ENCODE measurements around the gene TPRKB. TPM values are rescaled to one million over a fixed set of nuclear protein-coding genes. Genes with fewer than 3 reads are reported as not detected.
"Not testable (repeated sequence)": the region's sequence is repeated elsewhere in the genome, so short reads cannot be mapped to it uniquely, and the experiment has no call there.

TPRKB gene
- total and polyA plus RNA-seq, 9 of the 15 experiments (the other 6 are each of a cell fraction or from before 2014, with no cell fraction given) = 55.6 to 250 (median 112) TPM

DNA sequence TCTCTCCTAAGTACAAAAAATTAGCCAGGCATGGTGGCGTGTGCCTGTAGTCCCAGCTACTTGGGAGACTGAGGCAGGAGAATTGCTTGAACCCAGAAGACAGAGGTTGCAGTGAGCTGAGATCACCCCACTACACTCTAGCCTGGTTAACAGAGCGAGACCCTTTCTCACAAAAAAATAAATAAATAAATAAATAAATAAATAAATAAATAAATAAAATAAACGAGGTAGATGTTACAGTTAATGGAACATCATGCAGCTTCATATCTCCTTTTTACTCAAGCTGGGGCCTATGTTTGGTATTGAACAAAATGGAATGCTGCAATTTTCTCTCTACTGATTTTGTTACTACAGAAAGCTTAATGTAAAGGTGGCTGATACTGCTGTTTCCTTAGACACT, 40.6 kb downstream of the TPRKB start:
- H4K20me1 ChIP-seq (replicated peaks; ENCODE audit: control insufficient read depth, insufficient read depth, low read length); in situ Hi-C loops (cut with MboI); H3K27ac ChIP-seq (ENCODE audit: extremely low read depth, low read depth, low read length); H3K4me3 ChIP-seq; H2AFZ ChIP-seq (ENCODE audit: low read depth, low read length); H3K27me3 ChIP-seq (ENCODE audit: control insufficient read depth in 2 of 2, insufficient read depth in 2 of 2, low read length in 2 of 2); H3K79me2 ChIP-seq (ENCODE audit: control insufficient read depth, insufficient read depth, low read length); POLR2A ChIA-PET; DNase-seq (ENCODE audit: extremely low read depth in 1 of 4, low spot score in 3 of 4); FAIRE-seq; H3K36me3 ChIP-seq (ENCODE audit: control insufficient read depth, insufficient read depth, low read length); H3K9me1 ChIP-seq (ENCODE audit: control insufficient read depth, insufficient read depth, low read length); H3K9me3 ChIP-seq (replicated peaks; ENCODE audit: control insufficient read depth, insufficient read depth, low read depth, low read length); ATAC-seq; H3K9ac ChIP-seq (ENCODE audit: insufficient read depth in 1 of 2, low read depth in 2 of 2, low read length in 2 of 2); H3K4me1 ChIP-seq (replicated peaks in 1 of 2; ENCODE audit: control insufficient read depth in 2 of 2, insufficient read depth in 2 of 2, low read length in 2 of 2); H3K4me2 ChIP-seq (ENCODE audit: insufficient read depth, low read length); BruUV-seq (replicated peaks); CTCF ChIA-PET (ENCODE audit: low intra/inter-chr PET ratio): not testable (repeated sequence)
- WGBS (ENCODE audit: insufficient coverage, low coverage, missing lambda C conversion rate) = 16% methylated on average over 3 of the region's 3 CpGs
- intact Hi-C loops (cut with micrococcal nuclease) = loop anchor here (5.0 to 10.0 kb wide), 2 partner anchors 41 to 78 kb away; partner anchors contain the start of gene TPRKB

DNA sequence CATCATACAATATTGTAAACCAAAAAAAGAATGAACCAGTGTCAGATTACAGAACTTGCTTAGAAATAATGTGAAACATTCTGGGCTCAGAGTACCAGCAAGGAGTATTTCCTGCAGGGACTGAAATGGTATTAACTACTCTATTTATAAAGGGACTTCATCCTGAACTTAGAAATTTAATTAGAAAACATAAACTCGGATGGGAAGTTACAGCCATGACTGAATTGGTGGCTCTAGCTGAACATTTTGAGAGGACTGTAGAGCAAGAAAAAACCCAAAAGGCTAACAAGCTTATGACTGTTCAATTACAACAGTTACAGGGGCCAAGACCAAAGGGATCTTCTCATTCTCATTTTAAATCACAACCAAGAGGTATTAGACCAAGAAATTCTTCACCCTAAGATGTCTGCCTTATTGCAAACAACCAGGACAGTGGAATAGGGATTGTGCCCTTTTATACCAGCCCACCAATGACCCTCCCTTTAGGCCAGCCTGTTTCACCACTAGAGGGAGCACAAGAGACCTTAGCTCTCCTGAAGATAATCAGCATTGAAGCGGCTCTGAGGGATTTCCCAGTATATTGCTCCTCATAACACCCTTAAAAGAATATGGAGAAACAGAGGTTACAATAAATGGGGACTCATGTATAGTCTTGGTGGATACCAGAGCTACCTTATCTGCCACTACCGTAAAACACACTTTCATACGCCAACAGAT, 46.6 kb downstream of the TPRKB start:
- H3K9me1 ChIP-seq (ENCODE audit: control insufficient read depth, insufficient read depth, low read length); H3K9me3 ChIP-seq (replicated peaks; ENCODE audit: control insufficient read depth, insufficient read depth, low read depth, low read length); H3K4me3 ChIP-seq; H3K27me3 ChIP-seq (ENCODE audit: control insufficient read depth in 2 of 2, insufficient read depth in 2 of 2, low read length in 2 of 2); H3K4me1 ChIP-seq (replicated peaks in 1 of 2; ENCODE audit: control insufficient read depth in 2 of 2, insufficient read depth in 2 of 2, low read length in 2 of 2); H4K20me1 ChIP-seq (replicated peaks; ENCODE audit: control insufficient read depth, insufficient read depth, low read length); BruUV-seq (replicated peaks); CTCF ChIA-PET (ENCODE audit: low intra/inter-chr PET ratio); H3K4me2 ChIP-seq (ENCODE audit: insufficient read depth, low read length); H3K79me2 ChIP-seq (ENCODE audit: control insufficient read depth, insufficient read depth, low read length); H3K9ac ChIP-seq (ENCODE audit: insufficient read depth in 1 of 2, low read depth in 2 of 2, low read length in 2 of 2); H3K36me3 ChIP-seq (ENCODE audit: control insufficient read depth, insufficient read depth, low read length); H2AFZ ChIP-seq (ENCODE audit: low read depth, low read length); H3K27ac ChIP-seq (ENCODE audit: extremely low read depth, low read depth, low read length); in situ Hi-C loops (cut with MboI): not testable (repeated sequence)
- POLR2A ChIA-PET = interaction anchor here (0.6 to 0.8 kb wide), 3 partner anchors 10 to 298 kb away, joined by 3 to 4 read pairs (median 3); no protein-coding TSS in a partner anchor
- WGBS (ENCODE audit: insufficient coverage, low coverage, missing lambda C conversion rate) = 13% methylated on average over 4 of the region's 4 CpGs
- DNase-seq (ENCODE audit: extremely low read depth in 1 of 4, low spot score in 3 of 4) (peak; percentile 23 to 43 (median 34)), ATAC-seq (peak; percentile 99), FAIRE-seq (peak; percentile 96)
- intact Hi-C loops (cut with micrococcal nuclease) = loop anchor here (10.0 kb wide), 1 partner anchor 84 kb away; no protein-coding TSS in a partner anchor
- TF ChIP-seq RAD21 (CRISPR knock-in tag; conservative IDR thresholded peaks at IDR 0.05 in 1 of 2, IDR thresholded peaks at IDR 0.05 in 1 of 2) (peak in 1 of 2 experiments; percentile 18; a peak in 1 of 4 replicates), KLF16 (IDR thresholded peaks at IDR 0.05) (0 out of 2 replicates have a peak, but pooled peaks have one; percentile 5), SMC3 (conservative IDR thresholded peaks at IDR 0.05; ENCODE audit: insufficient read depth, low read depth, low read length) (0 out of 2 replicates have a peak, but pooled peaks have one; percentile 20), CTCF (IDR thresholded peaks at IDR 0.05 in 2 of 3, conservative IDR thresholded peaks at IDR 0.05 in 1 of 3; ENCODE audit: insufficient read depth in 2 of 3, low read depth in 1 of 3, low read length in 3 of 3) (peak; percentile 48 to 56 (median 56); a peak in 5 of 6 replicates)

GRCh38 chr2:73688494-73688893, 48.7 kb downstream of the TPRKB start:
- H3K9ac ChIP-seq (ENCODE audit: insufficient read depth in 1 of 2, low read depth in 2 of 2, low read length in 2 of 2); FAIRE-seq; H4K20me1 ChIP-seq (replicated peaks; ENCODE audit: control insufficient read depth, insufficient read depth, low read length); H3K79me2 ChIP-seq (ENCODE audit: control insufficient read depth, insufficient read depth, low read length); H3K9me3 ChIP-seq (replicated peaks; ENCODE audit: control insufficient read depth, insufficient read depth, low read depth, low read length); H3K4me2 ChIP-seq (ENCODE audit: insufficient read depth, low read length); H3K27ac ChIP-seq (ENCODE audit: extremely low read depth, low read depth, low read length); H3K9me1 ChIP-seq (ENCODE audit: control insufficient read depth, insufficient read depth, low read length); H3K4me3 ChIP-seq; BruUV-seq (replicated peaks); H3K27me3 ChIP-seq (ENCODE audit: control insufficient read depth in 2 of 2, insufficient read depth in 2 of 2, low read length in 2 of 2); ATAC-seq; CTCF ChIA-PET (ENCODE audit: low intra/inter-chr PET ratio); H3K4me1 ChIP-seq (replicated peaks in 1 of 2; ENCODE audit: control insufficient read depth in 2 of 2, insufficient read depth in 2 of 2, low read length in 2 of 2); H3K36me3 ChIP-seq (ENCODE audit: control insufficient read depth, insufficient read depth, low read length); DNase-seq (ENCODE audit: extremely low read depth in 1 of 4, low spot score in 3 of 4); H2AFZ ChIP-seq (ENCODE audit: low read depth, low read length): not testable (repeated sequence)
- in situ Hi-C loops (cut with MboI) = loop anchor here (5.0 kb wide), 1 partner anchor 61 kb away; no protein-coding TSS in a partner anchor
- POLR2A ChIA-PET = interaction anchor here (0.6 kb wide), 1 partner anchor 284 kb away, joined by 3 read pairs; no protein-coding TSS in a partner anchor
- intact Hi-C loops (cut with micrococcal nuclease) = loop anchor here (10.0 kb wide), 1 partner anchor 456 kb away; the partner anchor contains the start of gene BOLA3
- 38% methylated on average over 5 of the region's 5 CpGs for WGBS (ENCODE audit: insufficient coverage, low coverage, missing lambda C conversion rate)

Data from K562 (cell line).